Keratinocyte (primary cell): ENCODE data around the gene CCDC148. TPM values are rescaled to one million over a fixed set of nuclear protein-coding genes. Genes with fewer than 3 reads are reported as not detected.

ENCODE experiments used
- DNase-seq: peaks from one replicate; pipeline ENCODE4 v3.0.0-alpha.2; 2011; ENCODE audit warnings: low read depth, missing footprints, low spot score
- FAIRE-seq: peaks from 2 replicates; lab custom pipeline; 2011; peaks lifted over from hg19 to GRCh38; lab: Jason Lieb, UNC
- H2AFZ ChIP-seq: 2 replicates; pipeline ENCODE4 v1.6.0; 2012; ENCODE audit warnings: low read length, control low read depth, inconsistent platforms; ENCODE audit not compliant: control insufficient read depth
- H3K27ac ChIP-seq: 2 replicates; pipeline ENCODE4 v1.5.1; 2011; ENCODE audit warnings: low read length; ENCODE audit not compliant: control insufficient read depth, insufficient read depth
- H3K27me3 ChIP-seq: 3 replicates; pipeline ENCODE4 v1.6.0; 2011; ENCODE audit warnings: low read length; ENCODE audit not compliant: control insufficient read depth, insufficient read depth; ENCODE audit errors: extremely low read depth
- H3K36me3 ChIP-seq, 2 experiments: 2 replicates in 1 of 2; 3 replicates in 1 of 2; pipeline ENCODE4 v1.5.1; 2011; ENCODE audit warnings: low read length in 2 of 2, mild to moderate bottlenecking in 1 of 2; ENCODE audit not compliant: control insufficient read depth in 2 of 2, insufficient read depth in 2 of 2; ENCODE audit errors: extremely low read depth in 1 of 2
- H3K4me1 ChIP-seq: 3 replicates; pipeline ENCODE4 v1.5.1; 2011; ENCODE audit warnings: low read length; ENCODE audit not compliant: control insufficient read depth, insufficient read depth; ENCODE audit errors: extremely low read depth
- H3K4me2 ChIP-seq: 3 replicates; pipeline ENCODE4 v1.6.0; 2011; ENCODE audit warnings: low read depth, low read length; ENCODE audit not compliant: control insufficient read depth, insufficient read depth; ENCODE audit errors: extremely low read depth
- H3K4me3 ChIP-seq, 3 experiments: fragments of 200-600 bp in 1 of 3; sonication (generic) in 1 of 3; 2 replicates in 2 of 3; 3 replicates in 1 of 3; pipeline ENCODE4 v1.5.1; 2011 to 2016; ENCODE audit warnings: low read length in 3 of 3, mild to moderate bottlenecking in 3 of 3, control low read depth in 2 of 3, inconsistent platforms in 1 of 3, low read depth in 1 of 3, mixed read lengths in 1 of 3, mixed run types in 1 of 3, moderate library complexity in 1 of 3; ENCODE audit not compliant: control insufficient read depth in 2 of 3, insufficient read depth in 2 of 3; ENCODE audit errors: extremely low read depth in 1 of 3
- H3K79me2 ChIP-seq: 2 replicates; pipeline ENCODE4 v1.6.0; 2012; ENCODE audit warnings: low read length; ENCODE audit not compliant: control insufficient read depth, insufficient read depth
- H3K9ac ChIP-seq: 3 replicates; pipeline ENCODE4 v1.6.0; 2011; ENCODE audit warnings: low read length; ENCODE audit not compliant: control insufficient read depth, insufficient read depth; ENCODE audit errors: extremely low read depth
- H3K9me1 ChIP-seq: 3 replicates; pipeline ENCODE4 v1.6.0; 2011; ENCODE audit warnings: low read length; ENCODE audit not compliant: control insufficient read depth, insufficient read depth; ENCODE audit errors: extremely low read depth
- H3K9me3 ChIP-seq: 2 replicates; pipeline ENCODE4 v1.5.1; 2012; ENCODE audit warnings: low read depth, low read length; ENCODE audit not compliant: control insufficient read depth
- H4K20me1 ChIP-seq: 3 replicates; pipeline ENCODE4 v1.6.0; 2011; ENCODE audit warnings: low read length; ENCODE audit not compliant: control insufficient read depth, insufficient read depth; ENCODE audit errors: extremely low read depth
- CTCF ChIP-seq, 3 experiments: IDR thresholded peaks in 1 of 3; conservative IDR thresholded peaks in 1 of 3; optimal IDR thresholded peaks in 1 of 3; 2 replicates in 2 of 3; 3 replicates in 1 of 3; pipeline versions ENCODE3 to v1.5.1; 2011; ENCODE audit warnings: low read length in 3 of 3, mild to moderate bottlenecking in 3 of 3, moderate library complexity in 2 of 3, control low read depth in 1 of 3, inconsistent platforms in 1 of 3; ENCODE audit not compliant: insufficient read depth in 2 of 3; ENCODE audit errors: extremely low read depth in 1 of 3
- EZH2 ChIP-seq: IDR thresholded peaks from one replicate; pipeline ENCODE4 v1.6.1; 2012; ENCODE audit warnings: inconsistent platforms, mild to moderate bottlenecking, low read length, moderate library complexity
- dilution Hi-C: fragments of 300-500 bp; cut with MboI; formaldehyde crosslinking; loops from one replicate; pipeline ENCODE4 v1.7.0; 2020; ENCODE audit warnings: low sequenced_read_pairs; ENCODE audit not compliant: extremely low pct_ligation_motif_present
- polyA plus RNA-seq, 5 experiments: library from polyadenylated mRNA; depleted of rRNA in 3 of 5; stranded (reverse) in 3 of 5; stranded (forward) in 1 of 5; unstranded in 1 of 5; fragments of >200 nt; gene quantifications; 1 replicate in 1 of 5; 2 replicates in 3 of 5; 3 replicates in 1 of 5; pipeline versions ENCODE4 v1.2.1 to v1.2.3, GENCODE V29; 2011 to 2012; ENCODE audit warnings: missing spikeins in 2 of 5, low read depth in 1 of 5, low replicate concordance in 1 of 5

The CCDC148 gene
- polyA plus RNA-seq, 1 donor (not counting 4 experiments of a cell fraction or from before 2014, with no cell fraction given), result 0.39 TPM

GRCh38 chr2:158432117-158432516 is 24.4 kb downstream of the CCDC148 start:
- H3K4me2 ChIP-seq, result no peak overlapping the region
- FAIRE-seq, result no peak
- dilution Hi-C loops, result no loop called here

GRCh38 chr2:158414538-158414937 is 42.0 kb downstream of the CCDC148 start:
- FAIRE-seq, result no peak

More at GRCh38 chr2:158432117-158432516, 24.4 kb downstream of the CCDC148 start:
- Histone ChIP-seq H3K4me3 (no peak overlapping the region), H3K9me1 (no peaks in the 10 kb centered on the region), H3K9ac (no peak overlapping the region), H3K27me3 (no peaks in the 10 kb centered on the region), H3K4me1 (no peaks in the 10 kb centered on the region), H3K36me3 (no peaks in the 10 kb centered on the region), H3K27ac (no peak overlapping the region), H2AFZ (no peak overlapping the region), H4K20me1 (no peaks in the 10 kb centered on the region), H3K79me2 (no peaks in the 10 kb centered on the region), H3K9me3 (no peaks in the 10 kb centered on the region)
- no peak for DNase-seq
- TF ChIP-seq EZH2 (no peak), CTCF (optimal IDR thresholded peaks at IDR 0.05 in 1 of 3, IDR thresholded peaks at IDR 0.05 in 1 of 3, conservative IDR thresholded peaks at IDR 0.05 in 1 of 3; ENCODE audit: extremely low read depth in 1 of 3, insufficient read depth in 2 of 3, low read length in 3 of 3) (no peak)

More at GRCh38 chr2:158414538-158414937, 42.0 kb downstream of the CCDC148 start:
- Histone ChIP-seq H3K27ac (no peak overlapping the region), H3K4me3 (no peak overlapping the region), H3K4me1 (no peaks in the 10 kb centered on the region), H3K9me3 (no peaks in the 10 kb centered on the region), H3K36me3 (no peaks in the 10 kb centered on the region), H3K27me3 (no peaks in the 10 kb centered on the region), H3K4me2 (no peak overlapping the region), H3K9me1 (no peaks in the 10 kb centered on the region), H4K20me1 (no peaks in the 10 kb centered on the region), H3K79me2 (no peaks in the 10 kb centered on the region), H2AFZ (no peak overlapping the region), H3K9ac (no peak overlapping the region)
- DNase-seq, result no peak
- TF ChIP-seq EZH2, result no peak
- TF ChIP-seq CTCF (optimal IDR thresholded peaks at IDR 0.05 in 1 of 3, IDR thresholded peaks at IDR 0.05 in 1 of 3, conservative IDR thresholded peaks at IDR 0.05 in 1 of 3; ENCODE audit: extremely low read depth in 1 of 3, insufficient read depth in 2 of 3, low read length in 3 of 3), result no peak
- dilution Hi-C loops, result no loop called here
